GM13976 (cell line): ENCODE results near the gene ZSCAN26.

Experiments used
- DNase-seq: peaks from one replicate; pipeline ENCODE4 v3.0.0; 2012; ENCODE audit warnings: low spot score
- CTCF ChIP-seq: IDR thresholded peaks from 2 replicates; pipeline ENCODE4 v1.5.1; 2012; ENCODE audit warnings: borderline replicate concordance, mild to moderate bottlenecking; ENCODE audit not compliant: insufficient read depth; ENCODE audit errors: extremely low read depth, missing control alignments, control extremely low read depth
- in situ Hi-C: fragments of 300-500 bp; cut with MboI; formaldehyde crosslinking; loops from one replicate; pipeline ENCODE4 v1.12.0; 2022; ENCODE audit warnings: low sequenced_read_pairs, mixed read lengths, inconsistent platforms; ENCODE audit not compliant: unreplicated experiment

Gene ZSCAN26

GRCh38 chr6:28243946-28244345 is 23.0 kb upstream of the ZSCAN26 start:
- no peak for DNase-seq
- no peak for TF ChIP-seq CTCF
- in situ Hi-C loops, result no loop called here

GRCh38 chr6:28245206-28245941 is 21.6 kb upstream of the ZSCAN26 start:
- in situ Hi-C loops, result no loop called here
- DNase-seq, result no peak
- no peak for TF ChIP-seq CTCF

GRCh38 chr6:28248916-28249315 is 18.0 kb upstream of the ZSCAN26 start:
- no peak for DNase-seq
- TF ChIP-seq CTCF, result no peak
- in situ Hi-C loops, result no loop called here

GRCh38 chr6:28250747-28251146 is 16.2 kb upstream of the ZSCAN26 start:
- in situ Hi-C loops, result no loop called here
- no peak for DNase-seq
- TF ChIP-seq CTCF, result no peak

GRCh38 chr6:28251661-28252008 is 15.3 kb upstream of the ZSCAN26 start:
- in situ Hi-C loops, result no loop called here
- DNase-seq, result peak; percentile 58
- no peak for TF ChIP-seq CTCF

GRCh38 chr6:28252009-28252975 is 14.7 kb upstream of the ZSCAN26 start, which contains the start of gene ZKSCAN4:
Gene ZKSCAN4 (minus strand): TSS chr6:28252269. CDS start chr6:28251980, 289 bp downstream.
- no peak for TF ChIP-seq CTCF

More at GRCh38 chr6:28252009-28252975, 14.7 kb upstream of the ZSCAN26 start, which contains the start of gene ZKSCAN4:
- peak; percentile 79 for DNase-seq
- in situ Hi-C loops, result no loop called here
